C4-2B (cell line): ENCODE results near the gene TRIM69.

Experiments
- H3K27ac ChIP-seq: fragments of 450-650 bp; 2 replicates; pipeline ENCODE4 v1.5.1; 2017
- CTCF ChIP-seq: fragments of 450-650 bp; conservative IDR thresholded peaks from 2 replicates; pipeline ENCODE4 v1.5.1; 2017; ENCODE audit warnings: mild to moderate bottlenecking
- ZFX ChIP-seq: fragments of 450-650 bp; IDR thresholded peaks from 2 replicates; pipeline ENCODE4 v1.6.1; 2017

The TRIM69 gene

GRCh38 chr15:44792715-44793114 is 56.4 kb downstream of the TRIM69 start:
- no peak for TF ChIP-seq ZFX
- TF ChIP-seq CTCF, result no peak
- no peak overlapping the region for H3K27ac ChIP-seq

GRCh38 chr15:44794072-44794471 is 57.7 kb downstream of the TRIM69 start:
- no peak overlapping the region for H3K27ac ChIP-seq
- TF ChIP-seq CTCF (no peak), ZFX (no peak)

GRCh38 chr15:44796508-44796907 is 60.2 kb downstream of the TRIM69 start:
- TF ChIP-seq ZFX, result no peak
- TF ChIP-seq CTCF, result no peak
- no peak overlapping the region for H3K27ac ChIP-seq

- H3K27ac ChIP-seq, result peak overlapping the region; percentile 53; the same call in 1 of the 2 replicates
Measured at GRCh38 chr15:44798826-44799225, 62.5 kb downstream of the TRIM69 start.

GRCh38 chr15:44801364-44801763 is 65.0 kb downstream of the TRIM69 start:
- TF ChIP-seq CTCF (no peak), ZFX (no peak)
- H3K27ac ChIP-seq, result no peak overlapping the region

More at GRCh38 chr15:44798826-44799225, 62.5 kb downstream of the TRIM69 start:
- TF ChIP-seq CTCF, result peak; percentile 53
- TF ChIP-seq ZFX, result no peak

GRCh38 chr15:44801797-44802196 is 65.5 kb downstream of the TRIM69 start:
- no peak for TF ChIP-seq ZFX
- no peak for TF ChIP-seq CTCF
- H3K27ac ChIP-seq, result no peak overlapping the region

DNA sequence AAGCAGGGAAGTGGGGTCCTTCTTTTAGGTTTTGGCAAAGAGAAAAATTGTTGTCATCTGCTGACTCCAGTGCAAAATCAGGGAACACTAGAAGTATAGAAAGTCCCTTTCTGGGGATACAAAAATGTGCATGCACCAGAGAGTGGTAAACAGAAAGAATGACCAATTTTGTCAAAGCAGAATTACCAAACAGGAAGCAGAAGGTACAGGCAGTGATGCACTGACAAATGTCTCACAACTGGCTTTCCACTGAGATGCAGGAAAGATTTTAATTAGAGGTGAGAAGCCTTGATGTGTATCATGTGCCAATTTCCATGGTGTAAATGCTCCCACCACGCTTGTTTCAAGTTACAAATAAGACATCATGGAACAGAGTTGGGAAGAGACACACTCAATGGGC is 66.0 kb downstream of the TRIM69 start:
- no peak for TF ChIP-seq ZFX
- no peak for TF ChIP-seq CTCF
- H3K27ac ChIP-seq, result no peak overlapping the region
